Activated CD4-positive, alpha-beta T cell treated with anti-CD3 and anti-CD28 coated beads for 36 hours (primary cell): ENCODE data around the gene LRRC10. TPM values are rescaled to one million over a fixed set of nuclear protein-coding genes. Genes with fewer than 3 reads are reported as not detected.
"Not testable (repeated sequence)": the region's sequence is repeated elsewhere in the genome, so short reads cannot be mapped to it uniquely, and the experiment has no call there.

Experiments
- ATAC-seq: fragments of 200-7000 bp; cut with Tn5 transposase; one replicate; pipeline ENCODE4 v1.10.0; 2021; ENCODE audit warnings: mild to moderate bottlenecking, moderate library complexity
- CTCF ChIA-PET: fragments of 350-600 bp; sonication (Branson Sonifier 250); formaldehyde crosslinking; loops from one replicate; lab custom pipeline; 2021; ENCODE audit warnings: antibody characterized with exemption; lab: Charles Lee
- POLR2A ChIA-PET: fragments of 350-600 bp; sonication (Branson Sonifier 250); formaldehyde crosslinking; loops from one replicate; lab custom pipeline; 2021; ENCODE audit warnings: antibody characterized with exemption, inconsistent platforms; lab: Charles Lee
- DNase-seq: peaks from one replicate; pipeline ENCODE4 v3.0.0-alpha.2; 2020
- H3K27ac Mint-ChIP-seq: one replicate; pipeline ENCODE4 v1.8.0; 2021; ENCODE audit warnings: mixed read lengths
- H3K27me3 Mint-ChIP-seq: one replicate; pipeline ENCODE4 v1.8.0; 2021; ENCODE audit warnings: mixed read lengths
- H3K36me3 Mint-ChIP-seq: one replicate; pipeline ENCODE4 v1.8.0; 2021; ENCODE audit warnings: low read depth, mixed read lengths
- H3K4me1 Mint-ChIP-seq: one replicate; pipeline ENCODE4 v1.8.0; 2021; ENCODE audit warnings: mixed read lengths
- H3K4me3 Mint-ChIP-seq: one replicate; pipeline ENCODE4 v1.8.0; 2021; ENCODE audit warnings: mild to moderate bottlenecking, moderate library complexity, mixed read lengths
- H3K9me3 Mint-ChIP-seq: one replicate; pipeline ENCODE4 v1.8.0; 2021; ENCODE audit warnings: low read depth, mixed read lengths
- intact Hi-C, 2 experiments: fragments of 100-400 bp; cut with DNase I in 1 of 2; cut with micrococcal nuclease in 1 of 2; formaldehyde crosslinking; loops; one replicate each; pipeline versions ENCODE4 v1.14.2 to v1.15.1; 2022 to 2024; cut with DNase I, micrococcal nuclease
- total RNA-seq, 2 experiments: library from RNA; stranded (reverse); gene quantifications; one replicate each; pipeline ENCODE4 v1.2.3, GENCODE V29; 2021

LRRC10 gene
- total RNA-seq, 2 experiments from 2014 or later: not detected

GRCh38 chr12:69616025-69616424, 5.3 kb upstream of the LRRC10 start:
- no peaks in the 10 kb centered on the region for H3K9me3 Mint-ChIP-seq
- no peak overlapping the region for H3K4me3 Mint-ChIP-seq
- no peak overlapping the region for H3K27ac Mint-ChIP-seq
- H3K36me3 Mint-ChIP-seq: no peaks in the 10 kb centered on the region
- H3K4me1 Mint-ChIP-seq: no peaks in the 10 kb centered on the region
- H3K27me3 Mint-ChIP-seq: peaks cover 6% of the 10 kb centered on the region
- CTCF ChIA-PET: no interaction called here
- ATAC-seq (no peak), DNase-seq (no peak)
- intact Hi-C loops: no loop called here
- POLR2A ChIA-PET: no interaction called here

- intact Hi-C loops: no loop called here
- POLR2A ChIA-PET: no interaction called here
- DNase-seq (no peak), ATAC-seq (no peak)
- no peaks in the 10 kb centered on the region for H3K36me3 Mint-ChIP-seq
- H3K27me3 Mint-ChIP-seq: peaks cover 2% of the 10 kb centered on the region
- H3K9me3 Mint-ChIP-seq: no peaks in the 10 kb centered on the region
- CTCF ChIA-PET: no interaction called here
- H3K4me3 Mint-ChIP-seq: no peak overlapping the region
- H3K4me1 Mint-ChIP-seq: no peaks in the 10 kb centered on the region
- H3K27ac Mint-ChIP-seq: no peak overlapping the region
These were observed 2.6 kb upstream of the LRRC10 start for GRCh38 chr12:69613351-69613750.

GRCh38 chr12:69610126-69610525, 581 bp downstream of the LRRC10 start:
- Mint-ChIP-seq H3K9me3 (no peaks in the 10 kb centered on the region), H3K27me3 (peaks cover 2% of the 10 kb centered on the region), H3K27ac (no peak overlapping the region), H3K36me3 (no peaks in the 10 kb centered on the region), H3K4me3 (no peak overlapping the region), H3K4me1 (no peaks in the 10 kb centered on the region)
- ATAC-seq (no peak), DNase-seq (no peak)
- CTCF ChIA-PET: interaction anchor here (0.6 to 0.9 kb wide), 5 partner anchors 37 to 341 kb away, joined by 3 to 4 read pairs (median 3); no protein-coding TSS in a partner anchor
- POLR2A ChIA-PET: interaction anchor here (0.6 kb wide), 1 partner anchor 16 kb away, joined by 4 read pairs; no protein-coding TSS in a partner anchor
- intact Hi-C loops: no loop called here

- CTCF ChIA-PET: interaction anchor here (0.7 kb wide), 1 partner anchor 12 kb away, joined by 4 read pairs; no protein-coding TSS in a partner anchor
- ATAC-seq (no peak), DNase-seq (no peak)
- Mint-ChIP-seq H3K9me3 (no peaks in the 10 kb centered on the region), H3K27me3 (peaks cover 2% of the 10 kb centered on the region), H3K4me1 (no peaks in the 10 kb centered on the region), H3K27ac (no peak overlapping the region), H3K36me3 (peaks cover 8% of the 10 kb centered on the region), H3K4me3 (no peak overlapping the region)
- intact Hi-C loops: no loop called here
- POLR2A ChIA-PET: no interaction called here
These were observed 2.6 kb downstream of the LRRC10 start for GRCh38 chr12:69608114-69608513.

- H3K9me3 Mint-ChIP-seq, POLR2A ChIA-PET, H3K4me1 Mint-ChIP-seq, H3K27ac Mint-ChIP-seq, DNase-seq, ATAC-seq, H3K27me3 Mint-ChIP-seq, H3K4me3 Mint-ChIP-seq, CTCF ChIA-PET, intact Hi-C loops: not testable (repeated sequence)
- peaks cover 39% of the 10 kb centered on the region for H3K36me3 Mint-ChIP-seq
These were observed 6.4 kb downstream of the LRRC10 start for GRCh38 chr12:69604275-69604674.

- H3K27me3 Mint-ChIP-seq, H3K9me3 Mint-ChIP-seq, DNase-seq, ATAC-seq, POLR2A ChIA-PET, H3K27ac Mint-ChIP-seq, intact Hi-C loops, CTCF ChIA-PET, H3K4me1 Mint-ChIP-seq, H3K4me3 Mint-ChIP-seq: not testable (repeated sequence)
- H3K36me3 Mint-ChIP-seq: peaks cover 44% of the 10 kb centered on the region
These were observed 7.2 kb downstream of the LRRC10 start for GRCh38 chr12:69603556-69603955.

GRCh38 chr12:69602954-69603353, 7.8 kb downstream of the LRRC10 start:
- H3K27me3 Mint-ChIP-seq: no peaks in the 10 kb centered on the region
- DNase-seq: no peak
- intact Hi-C loops: no loop called here
- no peak overlapping the region for H3K27ac Mint-ChIP-seq
- no peak overlapping the region for H3K4me3 Mint-ChIP-seq
- no peak for ATAC-seq
- H3K4me1 Mint-ChIP-seq: no peaks in the 10 kb centered on the region
- peaks cover 2% of the 10 kb centered on the region for H3K9me3 Mint-ChIP-seq
- peaks cover 48% of the 10 kb centered on the region for H3K36me3 Mint-ChIP-seq
- ChIA-PET CTCF (no interaction called here), POLR2A (no interaction called here)

- DNase-seq (no peak), ATAC-seq (no peak)
- Mint-ChIP-seq H3K4me3 (no peak overlapping the region), H3K9me3 (peaks cover 2% of the 10 kb centered on the region), H3K36me3 (peaks cover 54% of the 10 kb centered on the region), H3K4me1 (no peaks in the 10 kb centered on the region), H3K27ac (no peak overlapping the region), H3K27me3 (no peaks in the 10 kb centered on the region)
- intact Hi-C loops: no loop called here
- POLR2A ChIA-PET: interaction anchor here (0.6 kb wide), 2 partner anchors 10 to 22 kb away, joined by 3 read pairs; no protein-coding TSS in a partner anchor
- CTCF ChIA-PET: no interaction called here
These were observed 8.6 kb downstream of the LRRC10 start for GRCh38 chr12:69601962-69602685.

- DNase-seq (no peak), ATAC-seq (no peak)
- no peak overlapping the region for H3K4me3 Mint-ChIP-seq
- peaks cover 1% of the 10 kb centered on the region for H3K4me1 Mint-ChIP-seq
- ChIA-PET POLR2A (no interaction called here), CTCF (interaction anchor here (1.8 kb wide), 1 partner anchor 15 kb away, joined by 6 read pairs; the partner anchor contains the start of gene CCT2)
- no peaks in the 10 kb centered on the region for H3K27me3 Mint-ChIP-seq
- intact Hi-C loops: no loop called here
- H3K36me3 Mint-ChIP-seq: peaks cover 61% of the 10 kb centered on the region
- no peak overlapping the region for H3K27ac Mint-ChIP-seq
- peaks cover 2% of the 10 kb centered on the region for H3K9me3 Mint-ChIP-seq
These were observed 9.9 kb downstream of the LRRC10 start for GRCh38 chr12:69600804-69601203.

- Mint-ChIP-seq H3K27me3 (no peaks in the 10 kb centered on the region), H3K4me1 (peaks cover 5% of the 10 kb centered on the region), H3K9me3 (peaks cover 2% of the 10 kb centered on the region), H3K36me3 (peaks cover 73% of the 10 kb centered on the region), H3K27ac (no peak overlapping the region), H3K4me3 (no peak overlapping the region)
- intact Hi-C loops: no loop called here
- ChIA-PET CTCF (interaction anchor here (0.6 to 1.9 kb wide), 2 partner anchors 12 to 40 kb away, joined by 3 to 4 read pairs; no protein-coding TSS in a partner anchor), POLR2A (no interaction called here)
- ATAC-seq: peak; percentile 44
- no peak for DNase-seq
These were observed 12.4 kb downstream of the LRRC10 start for GRCh38 chr12:69598174-69598753.

GRCh38 chr12:69595689-69596088, 15.0 kb downstream of the LRRC10 start:
- ChIA-PET CTCF (no interaction called here), POLR2A (interaction anchor here (0.7 kb wide), 1 partner anchor 27 kb away, joined by 6 read pairs; no protein-coding TSS in a partner anchor)
- no peak for DNase-seq
- no peak for ATAC-seq
- Mint-ChIP-seq H3K27me3 (no peaks in the 10 kb centered on the region), H3K36me3 (peaks cover 69% of the 10 kb centered on the region), H3K4me3 (no peak overlapping the region), H3K27ac (no peak overlapping the region), H3K9me3 (no peaks in the 10 kb centered on the region), H3K4me1 (peaks cover 12% of the 10 kb centered on the region)
- intact Hi-C loops: no loop called here
